HepG2 (cell line): ENCODE measurements around the gene TMEM198. TPM values are rescaled to one million over a fixed set of nuclear protein-coding genes. Genes with fewer than 3 reads are reported as not detected.

ENCODE experiments used
- AHR ChIP-seq: IDR thresholded peaks from 2 replicates; pipeline ENCODE4 v1.6.1; 2018; ENCODE audit warnings: missing genetic modification reagents, missing compliant biosample characterization
- HIVEP1 ChIP-seq: sonication (generic); formaldehyde crosslinking; IDR thresholded peaks from 2 replicates; pipeline ENCODE4 v1.4.0; 2020; ENCODE audit warnings: mild to moderate bottlenecking, missing genetic modification reagents
- MTF1 ChIP-seq: sonication (generic); formaldehyde crosslinking; IDR thresholded peaks from 2 replicates; pipeline ENCODE4 v1.5.0; 2020; ENCODE audit warnings: missing genetic modification reagents
- NCOR1 ChIP-seq: fragments of 200-600 bp; sonication (generic); IDR thresholded peaks from 2 replicates; pipeline ENCODE4 v1.7.0; 2017; ENCODE audit warnings: antibody characterized with exemption, low read length, borderline replicate concordance
- NFYB ChIP-seq: sonication (generic); formaldehyde crosslinking; IDR thresholded peaks from 2 replicates; pipeline ENCODE4 v1.4.0; 2020; ENCODE audit warnings: missing genetic modification reagents
- NKX3-1 ChIP-seq: sonication (generic); formaldehyde crosslinking; IDR thresholded peaks from 2 replicates; pipeline ENCODE4 v1.5.0; 2020; ENCODE audit warnings: missing genetic modification reagents
- RFX3 ChIP-seq: IDR thresholded peaks from 2 replicates; pipeline ENCODE4 v1.6.1; 2016; ENCODE audit warnings: missing biosample characterization, missing genetic modification reagents
- RXRB ChIP-seq: IDR thresholded peaks from 2 replicates; pipeline ENCODE4 v1.6.1; 2016; ENCODE audit warnings: borderline replicate concordance, missing genetic modification reagents, missing compliant biosample characterization
- SMARCE1 ChIP-seq: fragments of 450-650 bp; IDR thresholded peaks from 2 replicates; pipeline ENCODE4 v1.6.1; 2017; ENCODE audit warnings: borderline replicate concordance
- SNRNP70 ChIP-seq: fragments of 200-400 bp; formaldehyde crosslinking; IDR thresholded peaks from 2 replicates; pipeline ENCODE4 v1.6.1; 2017; ENCODE audit warnings: mild to moderate bottlenecking, low read depth, low read length, moderate library complexity
- SP4 ChIP-seq: sonication (generic); formaldehyde crosslinking; IDR thresholded peaks from 2 replicates; pipeline ENCODE4 v1.8.1; 2023; ENCODE audit warnings: mild to moderate bottlenecking, missing genetic modification reagents
- TEAD3 ChIP-seq: optimal IDR thresholded peaks from 2 replicates; pipeline ENCODE3; 2016; ENCODE audit warnings: borderline replicate concordance
- ZBTB38 ChIP-seq: sonication (generic); formaldehyde crosslinking; IDR thresholded peaks from 2 replicates; pipeline ENCODE4 v1.5.1; 2020; ENCODE audit warnings: mild to moderate bottlenecking, missing genetic modification reagents
- ZNF337 ChIP-seq: sonication (generic); formaldehyde crosslinking; IDR thresholded peaks from 2 replicates; pipeline ENCODE4 v1.5.1; 2020; ENCODE audit warnings: missing genetic modification reagents, low read depth, mild to moderate bottlenecking, borderline replicate concordance
- ZNF496 ChIP-seq: sonication (generic); formaldehyde crosslinking; IDR thresholded peaks from 2 replicates; pipeline ENCODE4 v1.8.1; 2023; ENCODE audit warnings: mild to moderate bottlenecking, moderate library complexity, missing genetic modification reagents; ENCODE audit not compliant: insufficient replicate concordance
- ZNF577 ChIP-seq: sonication (generic); formaldehyde crosslinking; IDR thresholded peaks from 2 replicates; pipeline ENCODE4 v1.4.0; 2020; ENCODE audit warnings: mild to moderate bottlenecking, low read depth, missing genetic modification reagents, borderline replicate concordance
- ZNF616 ChIP-seq: sonication (generic); formaldehyde crosslinking; IDR thresholded peaks from 2 replicates; pipeline ENCODE4 v1.5.0; 2020; ENCODE audit warnings: low read depth, mild to moderate bottlenecking, missing genetic modification reagents
- ZNF879 ChIP-seq: sonication (generic); formaldehyde crosslinking; IDR thresholded peaks from 2 replicates; pipeline ENCODE4 v1.8.1; 2023; ENCODE audit warnings: missing genetic modification reagents
- polyA plus RNA-seq, 8 experiments: library from polyadenylated mRNA; depleted of rRNA in 3 of 8; stranded (reverse) in 7 of 8; unstranded in 1 of 8; fragments of >200 nt; fragmentation: Illumina TruSeq in 4 of 8; extraction: Trizol in 4 of 8; gene quantifications; 2 replicates each; pipeline versions ENCODE4 v1.2.1 to v1.2.3, GENCODE V29; 2011 to 2016; ENCODE audit warnings: low read depth in 4 of 8, missing spikeins in 1 of 8, mixed read lengths in 1 of 8; ENCODE audit not compliant: insufficient read depth in 1 of 8
- total RNA-seq, 5 experiments: library from RNA; depleted of rRNA; stranded (reverse); fragments of >200 nt; fragmentation: Illumina TruSeq; extraction: Trizol; gene quantifications; 2 replicates each; pipeline ENCODE4 v1.2.3, GENCODE V29; 2016; ENCODE audit warnings: low read depth in 1 of 5
- TF ChIP-seq, protein P1 (sequence below): sonication (generic); formaldehyde crosslinking; IDR thresholded peaks from 2 replicates; pipeline ENCODE4 v1.4.0; 2020; ENCODE audit warnings: missing genetic modification reagents
- TF ChIP-seq, protein P2 (sequence below): sonication (generic); formaldehyde crosslinking; IDR thresholded peaks from 2 replicates; pipeline ENCODE4 v1.4.0; 2020; ENCODE audit warnings: missing genetic modification reagents
- TF ChIP-seq, protein P3 (sequence below): sonication (generic); formaldehyde crosslinking; IDR thresholded peaks from 2 replicates; pipeline ENCODE4 v1.9.0; 2022; ENCODE audit warnings: missing genetic modification reagents, mild to moderate bottlenecking, borderline replicate concordance
- TF ChIP-seq, protein P4 (sequence below): fragments of 450-650 bp; IDR thresholded peaks from 2 replicates; pipeline ENCODE4 v1.6.1; 2017
- TF ChIP-seq, protein P5 (sequence below): sonication (generic); formaldehyde crosslinking; IDR thresholded peaks from 2 replicates; pipeline ENCODE4 v1.5.0; 2020; ENCODE audit warnings: mild to moderate bottlenecking, missing genetic modification reagents, moderate library complexity

Gene TMEM198
- total and polyA plus RNA-seq, 2 of the 13 experiments (the other 11 are each of a cell fraction or from before 2014, with no cell fraction given) = 17.3 to 23.5 TPM

DNA sequence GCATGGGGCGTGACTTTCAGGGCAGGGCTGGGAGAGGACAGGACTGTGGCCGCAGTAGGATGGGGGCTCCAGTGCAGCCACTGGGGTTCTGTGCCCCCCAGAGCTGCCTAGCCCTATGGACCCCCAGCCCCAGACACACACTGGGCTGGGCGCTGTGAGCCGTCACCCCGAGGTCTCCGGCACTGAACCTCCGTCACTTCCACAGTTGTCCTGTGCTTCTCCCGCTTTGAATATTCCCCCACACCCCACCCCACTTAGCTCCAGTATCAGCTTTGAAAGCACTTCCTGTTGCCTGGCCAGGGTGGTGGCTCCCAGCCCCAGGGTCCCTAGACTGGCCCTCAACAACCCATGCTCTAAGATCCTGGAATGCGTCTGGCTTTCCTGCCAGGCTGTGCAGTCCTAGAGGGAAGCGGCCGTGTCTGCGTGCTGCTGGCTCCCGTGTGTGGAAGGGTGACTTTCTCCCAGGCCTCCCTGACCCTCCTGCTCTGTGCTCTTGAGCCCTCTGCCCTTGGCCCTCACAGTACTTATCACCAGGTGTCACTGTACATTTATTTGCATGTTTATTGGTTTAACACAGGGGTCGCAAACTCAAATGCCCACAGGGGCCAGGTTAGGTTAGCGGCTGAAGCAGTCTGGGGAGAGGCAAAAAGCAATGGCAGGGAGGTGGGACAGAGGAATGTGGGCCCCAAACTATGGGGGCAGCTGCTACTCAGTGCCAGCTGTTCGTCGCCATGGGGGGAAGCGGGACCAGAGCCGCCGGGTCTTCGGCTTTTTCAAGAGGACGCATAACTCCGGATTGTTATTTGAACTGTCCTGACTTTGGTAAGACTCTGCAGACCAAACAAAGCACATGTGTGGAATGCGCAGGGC is 17.6 kb downstream of the TMEM198 start (continued):
- TF ChIP-seq RFX3 (CRISPR knock-in tag) = no peak
- TF ChIP-seq ZNF616 = peak; percentile 40; the same call in 1 of the 2 replicates
- TF ChIP-seq SP4 = peak; percentile 69
- TF ChIP-seq ZNF496 = no peak
- TF ChIP-seq, protein P1, sequence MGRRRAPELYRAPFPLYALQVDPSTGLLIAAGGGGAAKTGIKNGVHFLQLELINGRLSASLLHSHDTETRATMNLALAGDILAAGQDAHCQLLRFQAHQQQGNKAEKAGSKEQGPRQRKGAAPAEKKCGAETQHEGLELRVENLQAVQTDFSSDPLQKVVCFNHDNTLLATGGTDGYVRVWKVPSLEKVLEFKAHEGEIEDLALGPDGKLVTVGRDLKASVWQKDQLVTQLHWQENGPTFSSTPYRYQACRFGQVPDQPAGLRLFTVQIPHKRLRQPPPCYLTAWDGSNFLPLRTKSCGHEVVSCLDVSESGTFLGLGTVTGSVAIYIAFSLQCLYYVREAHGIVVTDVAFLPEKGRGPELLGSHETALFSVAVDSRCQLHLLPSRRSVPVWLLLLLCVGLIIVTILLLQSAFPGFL (CRISPR knock-in tag) = no peak
- no peak for TF ChIP-seq HIVEP1 (CRISPR knock-in tag)
- TF ChIP-seq TEAD3 (CRISPR knock-in tag) = peak; percentile 81
- no peak for TF ChIP-seq NCOR1
- TF ChIP-seq RXRB (CRISPR knock-in tag) = no peak
- no peak for TF ChIP-seq ZNF577 (CRISPR knock-in tag)
- TF ChIP-seq, protein P2, sequence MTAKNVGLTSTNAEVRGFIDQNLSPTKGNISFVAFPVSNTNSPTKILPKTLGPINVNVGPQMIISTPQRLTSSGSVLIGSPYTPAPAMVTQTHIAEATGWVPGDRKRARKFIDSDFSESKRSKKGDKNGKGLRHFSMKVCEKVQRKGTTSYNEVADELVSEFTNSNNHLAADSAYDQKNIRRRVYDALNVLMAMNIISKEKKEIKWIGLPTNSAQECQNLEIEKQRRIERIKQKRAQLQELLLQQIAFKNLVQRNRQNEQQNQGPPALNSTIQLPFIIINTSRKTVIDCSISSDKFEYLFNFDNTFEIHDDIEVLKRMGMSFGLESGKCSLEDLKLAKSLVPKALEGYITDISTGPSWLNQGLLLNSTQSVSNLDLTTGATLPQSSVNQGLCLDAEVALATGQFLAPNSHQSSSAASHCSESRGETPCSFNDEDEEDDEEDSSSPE (CRISPR knock-in tag) = no peak
- TF ChIP-seq, protein P3, sequence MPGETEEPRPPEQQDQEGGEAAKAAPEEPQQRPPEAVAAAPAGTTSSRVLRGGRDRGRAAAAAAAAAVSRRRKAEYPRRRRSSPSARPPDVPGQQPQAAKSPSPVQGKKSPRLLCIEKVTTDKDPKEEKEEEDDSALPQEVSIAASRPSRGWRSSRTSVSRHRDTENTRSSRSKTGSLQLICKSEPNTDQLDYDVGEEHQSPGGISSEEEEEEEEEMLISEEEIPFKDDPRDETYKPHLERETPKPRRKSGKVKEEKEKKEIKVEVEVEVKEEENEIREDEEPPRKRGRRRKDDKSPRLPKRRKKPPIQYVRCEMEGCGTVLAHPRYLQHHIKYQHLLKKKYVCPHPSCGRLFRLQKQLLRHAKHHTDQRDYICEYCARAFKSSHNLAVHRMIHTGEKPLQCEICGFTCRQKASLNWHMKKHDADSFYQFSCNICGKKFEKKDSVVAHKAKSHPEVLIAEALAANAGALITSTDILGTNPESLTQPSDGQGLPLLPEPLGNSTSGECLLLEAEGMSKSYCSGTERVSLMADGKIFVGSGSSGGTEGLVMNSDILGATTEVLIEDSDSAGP = peak; percentile 48; the same call in 1 of the 2 replicates
- TF ChIP-seq NKX3-1 (CRISPR knock-in tag) = no peak
- TF ChIP-seq NFYB (CRISPR knock-in tag) = no peak
- TF ChIP-seq ZNF337 (CRISPR knock-in tag) = peak; percentile 55; the same call in 1 of the 2 replicates
- TF ChIP-seq, protein P4, sequence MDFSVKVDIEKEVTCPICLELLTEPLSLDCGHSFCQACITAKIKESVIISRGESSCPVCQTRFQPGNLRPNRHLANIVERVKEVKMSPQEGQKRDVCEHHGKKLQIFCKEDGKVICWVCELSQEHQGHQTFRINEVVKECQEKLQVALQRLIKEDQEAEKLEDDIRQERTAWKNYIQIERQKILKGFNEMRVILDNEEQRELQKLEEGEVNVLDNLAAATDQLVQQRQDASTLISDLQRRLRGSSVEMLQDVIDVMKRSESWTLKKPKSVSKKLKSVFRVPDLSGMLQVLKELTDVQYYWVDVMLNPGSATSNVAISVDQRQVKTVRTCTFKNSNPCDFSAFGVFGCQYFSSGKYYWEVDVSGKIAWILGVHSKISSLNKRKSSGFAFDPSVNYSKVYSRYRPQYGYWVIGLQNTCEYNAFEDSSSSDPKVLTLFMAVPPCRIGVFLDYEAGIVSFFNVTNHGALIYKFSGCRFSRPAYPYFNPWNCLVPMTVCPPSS = no peak
- no peak for TF ChIP-seq MTF1 (CRISPR knock-in tag)
- peak; percentile 76 for TF ChIP-seq ZBTB38 (CRISPR knock-in tag)
- no peak for TF ChIP-seq ZNF879
- no peak for TF ChIP-seq SMARCE1
- TF ChIP-seq SNRNP70 = no peak
- TF ChIP-seq, protein P5, sequence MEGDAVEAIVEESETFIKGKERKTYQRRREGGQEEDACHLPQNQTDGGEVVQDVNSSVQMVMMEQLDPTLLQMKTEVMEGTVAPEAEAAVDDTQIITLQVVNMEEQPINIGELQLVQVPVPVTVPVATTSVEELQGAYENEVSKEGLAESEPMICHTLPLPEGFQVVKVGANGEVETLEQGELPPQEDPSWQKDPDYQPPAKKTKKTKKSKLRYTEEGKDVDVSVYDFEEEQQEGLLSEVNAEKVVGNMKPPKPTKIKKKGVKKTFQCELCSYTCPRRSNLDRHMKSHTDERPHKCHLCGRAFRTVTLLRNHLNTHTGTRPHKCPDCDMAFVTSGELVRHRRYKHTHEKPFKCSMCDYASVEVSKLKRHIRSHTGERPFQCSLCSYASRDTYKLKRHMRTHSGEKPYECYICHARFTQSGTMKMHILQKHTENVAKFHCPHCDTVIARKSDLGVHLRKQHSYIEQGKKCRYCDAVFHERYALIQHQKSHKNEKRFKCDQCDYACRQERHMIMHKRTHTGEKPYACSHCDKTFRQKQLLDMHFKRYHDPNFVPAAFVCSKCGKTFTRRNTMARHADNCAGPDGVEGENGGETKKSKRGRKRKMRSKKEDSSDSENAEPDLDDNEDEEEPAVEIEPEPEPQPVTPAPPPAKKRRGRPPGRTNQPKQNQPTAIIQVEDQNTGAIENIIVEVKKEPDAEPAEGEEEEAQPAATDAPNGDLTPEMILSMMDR (CRISPR knock-in tag) = peak; percentile 61
- no peak for TF ChIP-seq AHR (CRISPR knock-in tag)
